HG03045 (cell line): ENCODE measurements around the gene TLR3.
"Not testable (repeated sequence)": the region's sequence is repeated elsewhere in the genome, so short reads cannot be mapped to it uniquely, and the experiment has no call there.

Source experiments
- ATAC-seq: cut with Tn5 transposase; IDR thresholded peaks from one replicate; pipeline ENCODE4 v1.9.1; 2021; ENCODE audit warnings: mild to moderate bottlenecking, moderate library complexity; ENCODE audit not compliant: unreplicated experiment

The TLR3 gene

DNA sequence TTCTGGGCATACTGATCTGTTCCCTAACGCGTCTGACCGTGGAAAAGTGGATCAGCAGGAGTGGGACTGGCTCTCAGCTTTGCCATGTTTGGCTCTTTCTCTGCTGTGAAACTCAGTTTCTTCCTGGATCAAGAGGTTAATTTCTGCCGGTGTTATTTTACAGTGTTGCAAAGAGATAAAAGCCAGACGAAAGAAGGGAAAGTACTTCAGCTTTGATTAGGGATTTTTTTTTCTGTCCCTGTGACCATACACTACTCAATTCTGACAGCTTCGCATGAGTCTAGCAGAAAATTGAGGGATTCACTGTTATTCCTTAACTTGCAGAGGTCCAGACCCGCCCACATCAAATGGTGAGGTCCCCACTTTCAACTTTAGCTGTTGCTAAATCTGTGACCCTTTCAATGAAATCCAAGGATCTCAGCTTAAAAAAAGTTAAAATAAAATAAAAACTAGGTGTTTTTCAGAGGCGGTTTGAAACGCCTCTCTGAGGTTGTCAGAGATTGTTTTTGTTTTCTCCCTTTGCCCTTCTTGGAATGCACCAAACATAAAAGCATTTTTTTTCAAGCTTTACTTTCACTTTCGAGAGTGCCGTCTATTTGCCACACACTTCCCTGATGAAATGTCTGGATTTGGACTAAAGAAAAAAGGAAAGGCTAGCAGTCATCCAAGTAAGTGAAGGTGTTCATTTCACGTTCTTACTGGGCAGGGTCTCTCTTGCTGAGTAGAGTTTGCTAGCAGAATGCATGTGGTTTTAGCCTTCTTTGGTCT, at the start of gene TLR3:
TLR3 (plus strand) TSS at position 576 of the 768 bp plus-strand sequence. CDS start 7,464 bp downstream, outside the sequence.
- no peak for ATAC-seq

DNA sequence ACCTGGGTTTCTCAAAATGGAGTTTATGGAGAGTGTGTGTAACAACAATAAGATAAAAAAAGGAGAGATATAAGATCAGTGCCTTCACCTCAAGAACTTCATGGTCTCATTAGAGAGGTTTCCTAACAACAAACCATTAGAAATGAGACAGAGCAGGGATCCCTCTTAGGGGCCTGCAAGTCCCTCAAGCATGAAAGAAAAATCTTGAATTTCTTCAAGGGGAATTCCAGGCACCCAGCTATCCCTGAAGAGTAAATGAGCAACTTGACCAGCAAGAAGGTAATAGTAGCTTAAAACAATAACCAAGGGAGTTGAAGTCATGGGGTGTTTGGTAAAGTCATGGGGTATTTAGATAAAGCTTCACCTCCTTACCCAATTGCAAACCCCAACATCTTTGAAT, 49.7 kb upstream of the TLR3 start:
- ATAC-seq: no peak

DNA sequence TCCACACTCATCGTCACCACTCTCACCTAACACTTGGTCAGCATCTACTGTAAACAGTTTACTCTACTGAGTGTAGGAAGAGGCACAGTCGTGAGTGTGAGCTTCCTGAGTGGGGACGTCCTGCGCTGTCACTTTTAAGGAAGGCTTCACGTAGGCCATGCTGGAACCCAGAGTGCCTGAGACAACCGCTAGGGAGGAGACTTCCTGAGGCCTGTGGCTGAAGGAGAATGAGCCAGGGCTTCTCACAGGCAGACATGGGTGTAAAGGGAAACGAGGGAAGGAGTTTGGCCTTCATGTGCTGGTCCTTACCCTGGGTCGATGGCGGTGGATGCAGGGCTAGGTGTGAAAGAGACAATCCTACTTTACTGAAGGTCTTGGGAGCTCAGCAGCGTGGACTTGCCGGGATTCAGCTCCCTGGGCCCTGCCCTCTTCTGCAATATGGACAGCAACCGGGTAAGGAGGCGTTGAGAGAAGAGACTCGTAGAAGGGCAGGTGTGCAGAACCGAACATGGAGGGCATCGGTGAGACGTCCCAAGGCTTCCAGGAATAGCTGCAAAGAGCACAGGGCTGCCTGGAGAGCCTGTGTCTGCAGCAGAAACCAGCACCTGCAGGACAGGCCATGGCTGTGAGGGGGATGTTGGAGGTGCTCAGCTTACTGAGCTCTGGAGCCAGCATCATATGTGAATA, 48.7 kb upstream of the TLR3 start:
- ATAC-seq: no peak

DNA sequence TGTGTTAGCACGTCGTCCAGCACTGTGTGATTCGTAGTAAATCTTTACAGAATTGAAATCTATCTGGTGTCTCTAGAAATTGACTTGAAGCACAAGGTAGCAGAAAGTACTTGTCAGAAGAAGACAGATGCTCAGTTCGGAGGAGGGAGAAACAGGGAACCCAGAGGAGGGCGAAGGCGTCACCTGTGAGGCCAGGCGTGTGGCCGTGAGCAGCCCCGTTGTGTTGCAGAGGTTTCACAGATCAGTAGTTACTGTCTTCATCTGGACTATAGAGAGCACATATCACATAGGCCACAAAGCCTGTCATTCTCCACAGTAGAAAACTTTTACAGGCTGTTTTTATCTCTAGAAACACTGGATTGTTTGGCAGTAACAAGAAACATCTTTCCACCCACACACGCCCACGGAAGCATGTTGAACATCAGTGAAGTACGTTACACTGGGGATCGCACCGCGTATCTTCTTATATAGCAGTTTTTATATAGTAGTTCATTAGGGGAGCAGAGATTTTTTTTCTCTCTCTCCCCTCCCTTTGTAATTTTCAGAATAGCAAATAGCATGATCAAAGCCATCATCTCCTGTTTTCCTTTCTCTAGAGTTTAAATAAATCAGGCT, 48.1 kb upstream of the TLR3 start:
- no peak for ATAC-seq

DNA sequence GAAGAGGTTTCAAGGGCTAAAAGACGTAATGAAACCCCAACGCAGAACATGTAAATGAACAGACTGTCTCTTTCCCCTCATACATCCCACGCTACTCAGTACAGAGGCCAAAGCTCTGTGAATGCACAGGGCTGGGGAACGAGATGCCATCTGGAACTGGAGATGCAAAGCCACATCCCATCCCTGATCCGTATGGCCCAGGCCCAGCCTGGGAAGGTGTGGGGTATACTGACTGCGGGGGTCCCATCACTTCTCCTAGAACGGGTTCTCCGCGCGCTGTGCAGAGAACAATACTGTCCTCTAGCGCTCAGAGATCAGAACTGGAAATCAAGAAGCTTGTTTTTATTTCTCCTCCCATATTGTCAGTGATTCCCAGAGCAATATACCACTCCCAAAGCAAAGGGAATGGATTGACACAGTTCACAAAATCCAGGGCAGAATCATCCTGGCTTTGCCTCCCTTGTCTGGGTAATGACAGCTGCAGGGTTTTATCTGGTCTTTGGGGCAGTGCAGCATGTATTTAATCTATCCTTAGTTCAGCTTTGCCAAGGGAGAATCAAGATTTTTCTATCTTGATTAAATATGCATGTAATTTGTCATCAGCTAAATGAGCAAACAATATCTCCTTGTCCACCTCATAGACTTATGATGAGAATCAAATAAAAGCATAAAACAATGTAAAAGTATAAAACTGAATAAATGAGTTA, 47.3 kb upstream of the TLR3 start:
- ATAC-seq: no peak

DNA sequence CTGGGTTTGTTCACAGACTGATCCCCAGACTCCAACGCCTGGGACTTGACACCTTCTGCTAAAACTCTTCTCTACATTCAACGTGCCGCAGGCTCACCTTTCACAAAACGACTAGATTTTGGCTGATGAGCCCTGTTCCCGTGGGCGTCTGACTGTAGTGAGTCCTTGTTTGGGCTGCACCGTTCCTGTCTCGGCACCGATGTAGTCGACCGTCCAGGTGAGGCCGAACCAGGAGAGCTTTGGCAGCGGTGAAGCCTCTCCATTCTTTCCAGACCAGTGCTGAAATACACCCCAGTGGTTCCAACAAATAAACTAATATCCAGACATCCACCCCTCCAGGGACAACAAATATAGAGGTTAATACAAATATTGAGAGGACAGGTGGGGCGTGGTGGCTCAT, 45.0 kb upstream of the TLR3 start:
- ATAC-seq: no peak

DNA sequence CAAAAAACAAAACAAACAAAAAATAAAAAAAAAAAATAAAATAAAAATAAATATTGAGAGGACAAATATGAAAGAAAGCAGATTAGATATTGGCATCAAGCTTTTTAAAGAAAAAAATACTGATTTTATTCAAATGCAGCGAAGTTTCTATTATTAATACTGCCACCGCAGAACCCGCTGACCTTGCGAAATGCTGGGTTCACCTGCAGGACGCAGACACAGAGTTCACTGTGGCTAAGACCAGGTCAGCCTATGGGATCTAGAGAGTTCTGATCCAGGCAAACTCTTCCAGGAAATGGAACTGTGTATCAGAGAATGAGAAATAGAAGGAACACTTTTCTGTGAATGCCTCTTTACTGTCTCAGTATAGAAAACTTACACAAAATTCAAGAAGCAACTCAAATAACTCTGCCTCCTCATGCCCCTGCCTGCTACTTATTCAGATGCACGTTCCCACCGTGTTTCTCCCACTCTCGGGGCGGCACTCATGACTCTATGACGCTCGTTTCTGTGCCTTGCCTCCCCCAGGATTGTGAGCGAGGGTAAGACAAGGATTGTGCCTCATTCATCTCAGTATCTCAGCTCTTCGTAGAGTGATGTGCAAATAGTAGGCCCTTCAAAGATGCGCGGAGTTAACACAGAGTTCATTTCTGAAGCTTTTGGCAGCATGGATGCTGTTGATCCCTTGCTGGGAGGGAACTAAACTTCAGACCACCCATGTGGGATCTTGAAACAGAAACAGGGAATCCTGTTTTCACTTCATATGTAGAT, 44.1 kb upstream of the TLR3 start:
- ATAC-seq: no peak

GRCh38 chr4:186025408-186025690, 43.6 kb upstream of the TLR3 start:
- no peak for ATAC-seq

DNA sequence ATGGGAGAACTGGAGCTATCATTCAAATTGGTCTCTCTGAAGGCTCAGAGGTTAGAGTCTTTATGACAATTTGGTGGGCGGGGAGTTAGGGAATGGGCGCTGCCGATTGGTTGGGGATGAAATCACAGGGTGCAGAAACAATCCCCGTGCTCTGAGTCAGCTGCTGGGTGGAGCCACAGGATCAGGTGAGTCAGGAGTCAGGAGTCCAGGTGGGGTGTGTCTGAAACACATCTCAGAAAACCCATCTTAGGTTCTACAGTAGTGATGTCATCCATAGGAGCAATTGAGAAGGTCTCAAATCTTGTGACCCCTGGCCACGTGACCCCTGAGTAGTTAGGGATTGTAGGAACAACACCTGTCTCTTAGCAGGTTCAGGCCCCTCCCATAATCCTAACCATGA, 41.6 kb upstream of the TLR3 start:
- ATAC-seq: no peak

- ATAC-seq: no peak
Measured at GRCh38 chr4:186029571-186030398, 39.2 kb upstream of the TLR3 start.

GRCh38 chr4:186030399-186030775, 38.6 kb upstream of the TLR3 start:
- no peak for ATAC-seq

GRCh38 chr4:186030795-186031194, 38.2 kb upstream of the TLR3 start:
- ATAC-seq: no peak

- ATAC-seq: no peak
Measured at GRCh38 chr4:186032259-186032658, 36.7 kb upstream of the TLR3 start.

- ATAC-seq: no peak
Measured at GRCh38 chr4:186033027-186033426, 35.9 kb upstream of the TLR3 start.

GRCh38 chr4:186034613-186035012, 34.3 kb upstream of the TLR3 start:
- ATAC-seq: not testable (repeated sequence)

GRCh38 chr4:186036976-186037581, 31.9 kb upstream of the TLR3 start:
- ATAC-seq: no peak

GRCh38 chr4:186037692-186038658, 31.0 kb upstream of the TLR3 start:
- no peak for ATAC-seq

DNA sequence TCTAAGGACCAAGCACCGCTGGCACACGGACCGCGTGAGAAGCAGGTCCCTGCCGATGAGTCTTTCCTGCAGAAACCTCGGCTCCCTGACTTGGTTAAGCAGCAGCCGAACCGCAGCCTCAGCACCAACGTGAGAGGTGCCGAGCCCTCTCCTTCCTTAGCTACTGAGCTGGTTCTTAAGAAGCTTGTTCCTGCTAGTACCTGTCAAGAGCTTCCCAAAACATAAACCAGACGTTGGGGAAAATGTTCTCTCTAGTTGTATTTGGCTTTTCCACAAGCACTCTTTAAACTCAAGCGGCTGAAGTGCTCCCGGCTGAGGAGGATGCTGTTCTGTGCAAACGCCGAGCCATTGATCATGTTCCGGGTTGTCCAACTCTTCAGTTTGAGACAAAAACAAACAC, 29.3 kb upstream of the TLR3 start:
- no peak for ATAC-seq

DNA sequence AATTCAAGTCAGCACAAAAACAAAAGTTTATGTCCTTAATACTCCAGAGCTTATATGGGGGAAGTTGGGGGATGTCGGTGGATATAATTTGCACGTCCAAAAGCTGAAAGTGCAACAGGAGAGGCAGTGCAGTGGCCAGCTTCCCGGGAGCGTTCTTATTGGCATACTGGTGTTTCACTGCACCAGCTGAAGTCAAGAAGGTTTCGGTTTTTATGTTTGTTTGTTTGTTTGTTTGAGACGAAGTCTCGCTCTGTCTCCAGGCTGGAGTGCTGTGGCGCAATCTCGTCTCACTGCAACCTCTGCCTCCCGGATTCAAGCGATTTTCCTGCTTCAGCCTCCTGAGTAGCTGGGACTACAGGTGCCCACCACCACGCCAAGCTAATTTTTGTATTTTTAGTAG, 28.6 kb upstream of the TLR3 start:
- no peak for ATAC-seq
